Fibroblast of mammary gland (primary cell): ENCODE measurements around the gene SYCE3.

ENCODE experiments used
- DNase-seq: peaks from one replicate; pipeline ENCODE4 v3.0.0-alpha.2; 2010; ENCODE audit warnings: low read depth
- H3K4me3 ChIP-seq: 2 replicates; pipeline ENCODE4 v1.5.1; 2011; ENCODE audit warnings: low read depth, mild to moderate bottlenecking, low read length, moderate library complexity; ENCODE audit not compliant: control insufficient read depth
- TF ChIP-seq, protein P1 (sequence below): conservative IDR thresholded peaks from 2 replicates; pipeline ENCODE4 v1.5.1; 2011; ENCODE audit warnings: low read depth, low read length, inconsistent platforms; ENCODE audit not compliant: control insufficient read depth, insufficient read depth

Gene SYCE3

DNA sequence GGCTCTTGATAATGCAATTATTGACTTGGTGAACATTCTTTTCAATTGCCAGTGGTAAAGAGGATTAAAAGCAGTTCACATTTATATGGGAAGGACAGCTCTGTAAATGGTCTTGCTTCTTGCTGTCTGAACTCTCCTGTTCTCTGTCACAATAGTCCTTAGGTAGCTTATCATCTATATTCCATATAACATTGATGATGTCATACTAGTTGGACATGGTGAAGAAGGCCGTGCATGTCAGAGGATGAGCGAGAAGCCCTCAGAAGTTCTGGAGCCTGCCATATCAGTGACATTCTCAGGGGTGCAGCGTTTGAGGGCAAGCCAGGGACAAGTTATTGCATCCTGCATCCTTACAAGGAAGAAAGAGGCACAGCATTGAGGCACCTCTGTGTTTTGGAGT lies 22.5 kb upstream of the SYCE3 start:
- TF ChIP-seq, protein P1, sequence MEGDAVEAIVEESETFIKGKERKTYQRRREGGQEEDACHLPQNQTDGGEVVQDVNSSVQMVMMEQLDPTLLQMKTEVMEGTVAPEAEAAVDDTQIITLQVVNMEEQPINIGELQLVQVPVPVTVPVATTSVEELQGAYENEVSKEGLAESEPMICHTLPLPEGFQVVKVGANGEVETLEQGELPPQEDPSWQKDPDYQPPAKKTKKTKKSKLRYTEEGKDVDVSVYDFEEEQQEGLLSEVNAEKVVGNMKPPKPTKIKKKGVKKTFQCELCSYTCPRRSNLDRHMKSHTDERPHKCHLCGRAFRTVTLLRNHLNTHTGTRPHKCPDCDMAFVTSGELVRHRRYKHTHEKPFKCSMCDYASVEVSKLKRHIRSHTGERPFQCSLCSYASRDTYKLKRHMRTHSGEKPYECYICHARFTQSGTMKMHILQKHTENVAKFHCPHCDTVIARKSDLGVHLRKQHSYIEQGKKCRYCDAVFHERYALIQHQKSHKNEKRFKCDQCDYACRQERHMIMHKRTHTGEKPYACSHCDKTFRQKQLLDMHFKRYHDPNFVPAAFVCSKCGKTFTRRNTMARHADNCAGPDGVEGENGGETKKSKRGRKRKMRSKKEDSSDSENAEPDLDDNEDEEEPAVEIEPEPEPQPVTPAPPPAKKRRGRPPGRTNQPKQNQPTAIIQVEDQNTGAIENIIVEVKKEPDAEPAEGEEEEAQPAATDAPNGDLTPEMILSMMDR = no peak
- no peak overlapping the region for H3K4me3 ChIP-seq
- no peak for DNase-seq

DNA sequence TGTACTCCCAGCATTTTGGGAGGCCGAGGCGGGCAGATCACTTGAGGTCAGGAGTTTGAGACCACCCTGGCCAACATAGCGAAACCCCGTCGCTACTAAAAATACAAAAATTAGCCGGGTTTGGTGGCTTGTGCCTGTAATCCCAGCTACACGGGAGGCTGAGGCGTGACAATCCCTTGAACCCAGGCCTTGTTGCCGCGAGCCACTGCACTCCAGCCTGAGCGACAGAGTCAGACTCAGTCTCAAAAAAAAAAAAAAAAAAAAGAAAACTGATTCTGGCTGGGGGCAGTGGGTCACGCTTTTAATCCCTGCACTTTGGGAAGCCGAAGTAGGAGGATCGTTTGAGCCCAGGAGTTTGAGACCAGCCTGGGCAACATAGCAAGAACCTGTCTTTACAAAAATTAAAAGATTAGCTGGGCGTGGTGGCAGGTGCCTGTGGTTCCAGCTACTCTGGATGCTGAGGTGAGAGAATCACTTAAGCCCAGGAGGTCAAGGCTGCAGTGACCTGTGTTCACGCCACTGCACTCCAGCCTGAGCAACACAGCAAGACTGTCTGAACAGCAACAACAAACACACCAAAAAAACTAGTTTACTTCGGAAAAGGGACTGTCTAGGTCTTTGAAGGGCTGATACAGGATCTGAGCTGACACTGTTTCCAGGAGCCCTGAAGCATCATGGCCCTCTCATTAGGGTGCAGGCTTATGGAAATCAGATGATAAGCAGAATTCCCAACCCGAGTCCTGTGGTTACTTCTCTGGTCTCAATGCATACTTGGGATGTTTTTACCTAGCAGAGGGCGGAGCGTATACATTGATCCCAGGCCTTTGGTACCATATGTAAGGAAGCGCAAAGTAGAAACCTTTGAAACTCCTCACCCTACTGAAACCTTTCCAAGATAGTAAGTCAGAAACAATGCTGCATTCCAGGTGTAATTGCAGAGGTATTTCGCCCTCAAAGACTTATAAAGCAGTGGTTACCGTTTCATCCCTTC lies 21.7 kb upstream of the SYCE3 start:
- TF ChIP-seq, protein P1 = no peak
- no peak overlapping the region for H3K4me3 ChIP-seq
- DNase-seq = no peak

DNA sequence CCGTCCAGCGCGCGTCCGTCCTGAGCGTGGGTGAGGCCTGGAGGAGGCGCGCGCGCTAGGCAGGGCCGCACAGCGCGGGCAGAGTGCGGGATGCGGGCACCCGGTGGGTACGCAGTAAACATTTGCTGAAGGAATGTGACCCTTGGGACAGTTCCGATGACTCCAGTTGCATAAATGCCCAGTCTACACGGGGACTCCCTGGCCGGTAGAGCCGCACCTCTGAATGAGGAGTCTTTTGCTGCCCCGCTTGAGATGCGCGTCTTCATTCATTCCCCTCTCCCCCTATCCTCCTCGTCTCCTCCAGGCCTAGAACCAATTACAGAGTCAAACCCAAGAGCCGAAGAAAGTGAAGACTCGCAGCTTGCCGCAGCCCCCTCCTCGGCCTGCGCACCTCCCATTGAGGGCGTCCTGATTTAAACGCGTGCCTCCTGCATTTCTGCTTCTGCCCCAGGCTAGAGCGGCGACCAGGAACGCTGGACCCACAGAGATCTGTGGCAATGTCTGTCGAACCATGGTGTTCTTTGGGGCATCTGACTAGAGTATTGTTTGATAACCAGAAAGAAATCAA lies 20.7 kb upstream of the SYCE3 start:
- TF ChIP-seq, protein P1 = no peak
- H3K4me3 ChIP-seq = peak overlapping the region; percentile 73
- no peak for DNase-seq

DNA sequence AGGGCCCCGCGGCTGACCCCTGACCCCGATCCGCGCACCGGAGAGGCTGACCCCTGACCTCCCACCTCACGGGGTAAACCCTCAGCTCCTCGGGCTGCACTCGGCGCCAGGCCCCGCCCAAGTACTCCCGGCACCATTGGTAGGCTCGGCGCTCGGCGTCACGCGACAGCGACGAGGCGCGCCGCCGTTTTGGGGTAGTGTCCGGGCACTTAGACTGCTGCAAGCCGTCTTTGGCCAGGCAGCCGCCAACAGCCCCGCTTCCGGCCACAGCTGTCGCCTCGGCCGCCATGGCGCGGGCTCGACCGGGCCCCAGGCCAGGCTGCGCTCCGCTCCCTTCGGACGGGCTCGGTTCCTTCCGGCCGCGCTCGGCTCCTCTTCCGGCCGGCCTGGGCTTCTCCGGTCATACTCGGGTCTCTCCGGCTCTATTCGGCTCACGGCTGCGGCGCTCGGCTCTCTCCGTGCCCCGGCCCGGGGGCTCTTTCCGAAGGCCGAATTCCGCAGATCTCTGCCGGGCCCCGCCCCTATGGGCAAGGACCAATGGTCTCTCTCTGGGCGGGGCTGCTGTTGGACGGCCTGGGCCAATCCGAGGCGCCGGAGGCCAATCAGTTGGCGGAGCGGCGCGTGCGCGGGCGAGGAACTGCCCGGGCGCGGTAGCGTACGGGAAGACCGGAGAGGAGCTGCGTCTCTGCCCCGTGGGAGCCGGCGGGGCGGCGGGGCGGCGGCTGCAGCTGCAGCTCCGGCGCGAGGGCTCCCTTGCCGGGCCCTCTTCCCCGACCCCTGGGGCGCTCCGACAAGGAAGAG lies 20.0 kb upstream of the SYCE3 start, which contains the start of gene CHKB:
TSS of gene CHKB (minus strand) at position 357 of the 801 bp plus-strand sequence. CDS start at position 289, 68 bp downstream.
- TF ChIP-seq, protein P1 = no peak
- H3K4me3 ChIP-seq = peak within 1 kb of the TSS; percentile 73
- DNase-seq = peak; percentile 94

DNA sequence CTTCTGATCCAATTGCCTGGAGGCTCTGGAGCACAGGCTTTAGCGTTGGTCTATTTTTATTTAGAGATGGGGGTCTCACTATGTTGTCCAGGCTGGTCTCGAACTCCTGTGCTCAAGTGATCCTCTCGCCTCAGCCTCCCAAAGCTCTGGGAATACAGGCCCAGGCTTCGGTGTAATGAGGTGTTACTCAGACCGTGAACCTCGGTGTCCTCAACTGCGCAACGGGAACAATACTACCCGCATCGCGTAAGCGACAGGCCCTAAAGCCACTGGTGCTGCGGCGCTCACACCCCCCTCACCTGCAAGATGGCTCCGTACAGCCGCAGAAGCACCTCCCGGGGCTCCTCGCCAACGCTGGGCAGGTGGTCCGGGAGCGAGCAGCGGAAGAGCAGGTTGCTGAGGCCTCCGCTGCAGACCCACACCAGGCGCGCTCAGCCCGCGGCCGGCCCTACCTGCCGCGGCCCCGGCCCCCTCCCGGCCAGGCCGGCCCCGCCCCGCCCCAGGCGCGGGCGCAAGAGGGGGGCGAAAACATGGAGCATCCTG lies 19.3 kb upstream of the SYCE3 start:
- no peak for DNase-seq
- TF ChIP-seq, protein P1 = no peak

DNA sequence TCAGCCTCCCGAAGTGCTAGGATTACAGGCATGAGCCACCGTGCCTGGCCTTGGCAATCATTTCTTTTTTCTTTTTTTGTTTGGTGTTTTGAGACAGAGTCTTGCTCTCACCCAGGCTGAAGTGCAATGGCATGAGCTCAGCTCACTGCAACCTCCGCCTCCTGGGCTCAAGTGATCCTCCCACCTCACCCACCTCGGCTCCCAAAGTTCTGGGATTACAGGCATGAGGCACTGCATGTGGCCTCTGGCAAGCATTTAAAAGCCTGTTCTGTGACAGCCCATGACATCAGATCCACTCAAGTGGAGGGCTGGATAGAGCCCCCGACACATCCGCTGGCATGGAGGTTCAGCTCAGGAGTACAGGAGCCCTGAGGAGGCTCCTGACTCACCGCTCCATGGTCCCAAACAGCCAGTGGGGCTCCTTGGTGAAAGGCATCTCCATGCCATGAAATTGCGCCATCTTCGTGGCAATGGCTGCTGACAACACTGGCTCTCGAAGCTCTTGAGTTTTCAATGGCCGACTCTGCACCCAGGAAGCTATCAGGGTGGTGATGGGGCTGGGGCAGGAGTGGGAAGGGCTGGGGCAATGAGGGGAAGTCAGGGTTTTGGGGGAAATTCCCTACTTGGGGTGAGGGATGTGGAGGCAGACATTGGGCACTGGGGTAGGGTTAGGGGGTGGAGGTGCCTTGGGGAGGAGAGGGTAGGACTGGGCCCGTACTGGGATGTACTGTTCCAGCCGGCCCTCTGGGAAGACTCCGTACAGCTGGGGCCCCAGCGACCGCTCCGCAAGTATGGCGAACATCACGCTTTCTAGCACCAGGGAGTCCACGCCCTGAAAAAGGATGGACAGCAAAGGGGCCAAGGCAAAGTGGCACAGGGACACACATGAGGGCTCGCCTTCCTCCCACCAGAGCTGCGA lies 18.6 kb upstream of the SYCE3 start:
- DNase-seq = no peak
- H3K4me3 ChIP-seq = peak overlapping the region; percentile 71
- TF ChIP-seq, protein P1 = no peak

More for the DNA sequence above, 19.3 kb upstream of the SYCE3 start:
- peak overlapping the region; percentile 71 for H3K4me3 ChIP-seq
